Measurements from ENCODE around the gene IQGAP2.
"Not testable (repeated sequence)": the region's sequence is repeated elsewhere in the genome, so short reads cannot be mapped to it uniquely, and the experiment has no call there.

The IQGAP2 gene

DNA sequence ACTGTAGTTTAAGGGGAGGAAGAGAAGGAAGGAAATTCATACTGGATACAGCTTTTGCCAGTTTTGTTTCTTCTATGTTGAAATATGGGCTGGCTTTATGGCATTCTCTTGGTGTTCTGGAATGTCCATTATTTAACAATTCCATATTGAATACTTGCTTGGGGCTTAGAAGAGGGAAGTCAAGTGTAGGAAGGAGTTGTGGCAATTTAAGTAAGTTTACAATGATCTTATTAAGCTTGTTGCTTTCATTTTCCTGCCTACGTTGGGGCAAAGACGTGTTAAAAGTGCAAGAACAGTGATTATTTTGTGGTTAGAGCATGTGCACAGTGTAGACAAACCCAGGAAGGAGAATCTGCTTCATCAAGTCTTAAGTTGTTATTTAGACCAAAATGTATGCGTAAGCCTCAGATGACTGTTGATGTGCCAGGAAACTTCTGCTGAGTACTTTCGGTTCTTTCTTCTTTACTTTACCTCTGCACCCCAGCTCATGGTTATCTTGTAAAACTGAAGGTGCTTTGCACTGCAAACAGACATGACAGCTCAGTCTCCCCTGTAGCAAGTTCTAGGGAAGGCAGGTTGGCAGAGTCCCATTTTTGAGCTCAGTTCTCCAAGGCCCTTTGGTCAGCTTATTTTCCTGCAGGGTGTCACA is 144.3 kb downstream of the IQGAP2 start:
- Histone ChIP-seq H3K27ac (ENCODE audit: extremely low read depth, low read depth, low read length) (no peak overlapping the region), H3K9me3 (ENCODE audit: control insufficient read depth, insufficient read depth, low read depth, low read length) (no peaks in the 10 kb centered on the region), H3K4me3 (ENCODE audit: low read depth, low read length) (no peak overlapping the region), H3K4me1 (ENCODE audit: control insufficient read depth, insufficient read depth, low read length) (peaks cover 6% of the 10 kb centered on the region; the same call in 1 of the 2 replicates), H3K36me3 (ENCODE audit: control insufficient read depth in 2 of 2, insufficient read depth in 1 of 2, low read length in 2 of 2) (no peaks in the 10 kb centered on the region)
- ChIA-PET CTCF (interaction anchor here (0.7 to 1.9 kb wide), 3 partner anchors 9 to 209 kb away, joined by 3 to 5 read pairs (median 4); no protein-coding TSS in a partner anchor), POLR2A (interaction anchor here (0.8 kb wide), 1 partner anchor 144 kb away, joined by 3 read pairs; the partner anchor contains the start of gene IQGAP2)
- TF ChIP-seq ZNF600 (tag by site-specific recombination; IDR thresholded peaks at IDR 0.05), result peak; percentile 64
- no peak for TF ChIP-seq IKZF3 (tag by site-specific recombination; IDR thresholded peaks at IDR 0.05)
- TF ChIP-seq BCL11A (tag by site-specific recombination; IDR thresholded peaks at IDR 0.05; ENCODE audit: low read depth), result no peak
- no peak for TF ChIP-seq GLIS1 (tag by site-specific recombination; IDR thresholded peaks at IDR 0.05)
- no peak for TF ChIP-seq ZNF37A (tag by site-specific recombination; IDR thresholded peaks at IDR 0.05)

- Histone ChIP-seq H3K27ac (ENCODE audit: extremely low read depth, low read depth, low read length) (no peak overlapping the region), H3K4me1 (ENCODE audit: control insufficient read depth, insufficient read depth, low read length) (peaks cover 6% of the 10 kb centered on the region; the same call in 1 of the 2 replicates), H3K36me3 (ENCODE audit: control insufficient read depth in 2 of 2, insufficient read depth in 1 of 2, low read length in 2 of 2) (no peaks in the 10 kb centered on the region), H3K4me3 (ENCODE audit: low read depth, low read length) (no peak overlapping the region), H3K9me3 (ENCODE audit: control insufficient read depth, insufficient read depth, low read depth, low read length) (no peaks in the 10 kb centered on the region)
- ChIA-PET CTCF (interaction anchor here (0.6 to 1.9 kb wide), 4 partner anchors 9 to 210 kb away, joined by 3 to 5 read pairs (median 4); no protein-coding TSS in a partner anchor), POLR2A (interaction anchor here (0.8 kb wide), 1 partner anchor 145 kb away, joined by 3 read pairs; the partner anchor contains the start of gene IQGAP2)
- TF ChIP-seq KLF17 (tag by site-specific recombination; IDR thresholded peaks at IDR 0.05) (no peak), SCRT2 (tag by site-specific recombination; IDR thresholded peaks at IDR 0.05) (peak; percentile 87), ZNF580 (tag by site-specific recombination; IDR thresholded peaks at IDR 0.05) (no peak), SCRT1 (tag by site-specific recombination; IDR thresholded peaks at IDR 0.05; ENCODE audit: borderline replicate concordance) (peak; percentile 67; the same call in 1 of the 2 replicates)
These were observed 144.9 kb downstream of the IQGAP2 start for GRCh38 chr5:76547891-76548524.

GRCh38 chr5:76548525-76549229 is 145.6 kb downstream of the IQGAP2 start:
- H3K4me1 ChIP-seq (ENCODE audit: control insufficient read depth, insufficient read depth, low read length), result peaks cover 6% of the 10 kb centered on the region; the same call in 1 of the 2 replicates
- TF ChIP-seq OSR2 (tag by site-specific recombination; IDR thresholded peaks at IDR 0.05), result no peak
- TF ChIP-seq GLIS1 (tag by site-specific recombination; IDR thresholded peaks at IDR 0.05), result peak; percentile 48
- ChIA-PET CTCF (interaction anchor here (0.6 kb wide), 4 partner anchors 21 to 242 kb away, joined by 3 to 4 read pairs (median 3); no protein-coding TSS in a partner anchor), POLR2A (no interaction called here)
- no peak overlapping the region for H3K4me3 ChIP-seq (ENCODE audit: low read depth, low read length)
- H3K36me3 ChIP-seq (ENCODE audit: control insufficient read depth in 2 of 2, insufficient read depth in 1 of 2, low read length in 2 of 2), result no peaks in the 10 kb centered on the region
- H3K9me3 ChIP-seq (ENCODE audit: control insufficient read depth, insufficient read depth, low read depth, low read length), result no peaks in the 10 kb centered on the region
- no peak overlapping the region for H3K27ac ChIP-seq (ENCODE audit: extremely low read depth, low read depth, low read length)

- H3K4me3 ChIP-seq (ENCODE audit: low read depth, low read length); CTCF ChIA-PET; H3K4me1 ChIP-seq (ENCODE audit: control insufficient read depth, insufficient read depth, low read length); H3K9me3 ChIP-seq (ENCODE audit: control insufficient read depth, insufficient read depth, low read depth, low read length); H3K36me3 ChIP-seq (ENCODE audit: control insufficient read depth in 2 of 2, insufficient read depth in 1 of 2, low read length in 2 of 2); POLR2A ChIA-PET; H3K27ac ChIP-seq (ENCODE audit: extremely low read depth, low read depth, low read length): not testable (repeated sequence)
These were observed 147.8 kb downstream of the IQGAP2 start for GRCh38 chr5:76550881-76551280.

DNA sequence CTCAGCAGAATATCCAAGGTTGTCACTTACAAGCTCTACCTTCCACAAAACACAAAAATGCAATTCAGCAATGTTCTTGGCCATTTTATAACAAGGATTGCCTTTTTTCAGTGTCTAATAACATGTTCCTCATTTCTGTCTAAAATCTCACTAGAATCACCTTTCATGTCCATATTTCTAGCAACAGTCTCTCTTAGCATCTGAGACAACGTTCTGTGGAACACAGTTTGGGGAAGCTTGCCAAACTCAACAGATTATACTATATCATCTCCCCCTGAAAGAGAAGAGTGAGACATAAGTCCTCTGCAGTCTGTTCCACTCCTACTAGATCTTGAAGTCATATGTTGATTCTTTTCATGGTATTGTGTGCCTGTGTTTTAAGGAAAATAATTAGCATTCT is 149.5 kb downstream of the IQGAP2 start:
- CTCF ChIA-PET, result interaction anchor here (0.7 kb wide), 1 partner anchor 226 kb away, joined by 3 read pairs; no protein-coding TSS in a partner anchor
- TF ChIP-seq ZNF624 (tag by site-specific recombination; IDR thresholded peaks at IDR 0.05) (no peak), ZNF211 (tag by site-specific recombination; IDR thresholded peaks at IDR 0.05; ENCODE audit: low read depth) (no peak), ZNF768 (tag by site-specific recombination; IDR thresholded peaks at IDR 0.05) (no peak), ZNF658 (tag by site-specific recombination; IDR thresholded peaks at IDR 0.05) (no peak)
- TF ChIP-seq, protein P1, sequence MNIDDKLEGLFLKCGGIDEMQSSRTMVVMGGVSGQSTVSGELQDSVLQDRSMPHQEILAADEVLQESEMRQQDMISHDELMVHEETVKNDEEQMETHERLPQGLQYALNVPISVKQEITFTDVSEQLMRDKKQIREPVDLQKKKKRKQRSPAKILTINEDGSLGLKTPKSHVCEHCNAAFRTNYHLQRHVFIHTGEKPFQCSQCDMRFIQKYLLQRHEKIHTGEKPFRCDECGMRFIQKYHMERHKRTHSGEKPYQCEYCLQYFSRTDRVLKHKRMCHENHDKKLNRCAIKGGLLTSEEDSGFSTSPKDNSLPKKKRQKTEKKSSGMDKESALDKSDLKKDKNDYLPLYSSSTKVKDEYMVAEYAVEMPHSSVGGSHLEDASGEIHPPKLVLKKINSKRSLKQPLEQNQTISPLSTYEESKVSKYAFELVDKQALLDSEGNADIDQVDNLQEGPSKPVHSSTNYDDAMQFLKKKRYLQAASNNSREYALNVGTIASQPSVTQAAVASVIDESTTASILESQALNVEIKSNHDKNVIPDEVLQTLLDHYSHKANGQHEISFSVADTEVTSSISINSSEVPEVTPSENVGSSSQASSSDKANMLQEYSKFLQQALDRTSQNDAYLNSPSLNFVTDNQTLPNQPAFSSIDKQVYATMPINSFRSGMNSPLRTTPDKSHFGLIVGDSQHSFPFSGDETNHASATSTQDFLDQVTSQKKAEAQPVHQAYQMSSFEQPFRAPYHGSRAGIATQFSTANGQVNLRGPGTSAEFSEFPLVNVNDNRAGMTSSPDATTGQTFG (tag by site-specific recombination; IDR thresholded peaks at IDR 0.05; ENCODE audit: borderline replicate concordance), result no peak
- TF ChIP-seq, protein P2, sequence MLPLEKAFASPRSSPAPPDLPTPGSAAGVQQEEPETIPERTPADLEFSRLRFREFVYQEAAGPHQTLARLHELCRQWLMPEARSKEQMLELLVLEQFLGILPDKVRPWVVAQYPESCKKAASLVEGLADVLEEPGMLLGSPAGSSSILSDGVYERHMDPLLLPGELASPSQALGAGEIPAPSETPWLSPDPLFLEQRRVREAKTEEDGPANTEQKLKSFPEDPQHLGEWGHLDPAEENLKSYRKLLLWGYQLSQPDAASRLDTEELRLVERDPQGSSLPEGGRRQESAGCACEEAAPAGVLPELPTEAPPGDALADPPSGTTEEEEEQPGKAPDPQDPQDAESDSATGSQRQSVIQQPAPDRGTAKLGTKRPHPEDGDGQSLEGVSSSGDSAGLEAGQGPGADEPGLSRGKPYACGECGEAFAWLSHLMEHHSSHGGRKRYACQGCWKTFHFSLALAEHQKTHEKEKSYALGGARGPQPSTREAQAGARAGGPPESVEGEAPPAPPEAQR (tag by site-specific recombination; IDR thresholded peaks at IDR 0.05), result no peak

More for the DNA sequence above, 149.5 kb downstream of the IQGAP2 start:
- Histone ChIP-seq H3K4me3 (ENCODE audit: low read depth, low read length) (no peak overlapping the region), H3K36me3 (ENCODE audit: control insufficient read depth in 2 of 2, insufficient read depth in 1 of 2, low read length in 2 of 2) (no peaks in the 10 kb centered on the region), H3K9me3 (ENCODE audit: control insufficient read depth, insufficient read depth, low read depth, low read length) (no peaks in the 10 kb centered on the region), H3K4me1 (ENCODE audit: control insufficient read depth, insufficient read depth, low read length) (peaks cover 6% of the 10 kb centered on the region; the same call in 1 of the 2 replicates), H3K27ac (ENCODE audit: extremely low read depth, low read depth, low read length) (no peak overlapping the region)
- POLR2A ChIA-PET, result no interaction called here

All from HEK293 (cell line).